ENCODE data around the gene ITIH3. TPM values are rescaled to one million over a fixed set of nuclear protein-coding genes. Genes with fewer than 3 reads are reported as not detected.

ITIH3 gene
- total and polyA plus RNA-seq, 9 donors = 0.23 to 14.2 (median 1.8) TPM

- Histone ChIP-seq H3K27me3 (no peaks in the 10 kb centered on the region), H3K27ac (no peak overlapping the region), H3K4me1 (ENCODE audit: insufficient read depth) (no peaks in the 10 kb centered on the region), H3K4me3 (no peak overlapping the region), H3K36me3 (no peaks in the 10 kb centered on the region), H3K9me3 (no peaks in the 10 kb centered on the region)
- DNase-seq = no peak
- intact Hi-C loops (cut with DNase I) = no loop called here
- TF ChIP-seq EP300 (IDR thresholded peaks at IDR 0.05) (no peak), POLR2A (IDR thresholded peaks at IDR 0.05) (no peak)
- TF ChIP-seq, protein P1, sequence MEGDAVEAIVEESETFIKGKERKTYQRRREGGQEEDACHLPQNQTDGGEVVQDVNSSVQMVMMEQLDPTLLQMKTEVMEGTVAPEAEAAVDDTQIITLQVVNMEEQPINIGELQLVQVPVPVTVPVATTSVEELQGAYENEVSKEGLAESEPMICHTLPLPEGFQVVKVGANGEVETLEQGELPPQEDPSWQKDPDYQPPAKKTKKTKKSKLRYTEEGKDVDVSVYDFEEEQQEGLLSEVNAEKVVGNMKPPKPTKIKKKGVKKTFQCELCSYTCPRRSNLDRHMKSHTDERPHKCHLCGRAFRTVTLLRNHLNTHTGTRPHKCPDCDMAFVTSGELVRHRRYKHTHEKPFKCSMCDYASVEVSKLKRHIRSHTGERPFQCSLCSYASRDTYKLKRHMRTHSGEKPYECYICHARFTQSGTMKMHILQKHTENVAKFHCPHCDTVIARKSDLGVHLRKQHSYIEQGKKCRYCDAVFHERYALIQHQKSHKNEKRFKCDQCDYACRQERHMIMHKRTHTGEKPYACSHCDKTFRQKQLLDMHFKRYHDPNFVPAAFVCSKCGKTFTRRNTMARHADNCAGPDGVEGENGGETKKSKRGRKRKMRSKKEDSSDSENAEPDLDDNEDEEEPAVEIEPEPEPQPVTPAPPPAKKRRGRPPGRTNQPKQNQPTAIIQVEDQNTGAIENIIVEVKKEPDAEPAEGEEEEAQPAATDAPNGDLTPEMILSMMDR (IDR thresholded peaks at IDR 0.05) = no peak
- 67 to 76% (median 69%) methylated on average over 12 of the region's 12 CpGs for WGBS, 3 donors
Observed at GRCh38 chr3:52841981-52842340, 47.4 kb downstream of the ITIH3 start.

DNA sequence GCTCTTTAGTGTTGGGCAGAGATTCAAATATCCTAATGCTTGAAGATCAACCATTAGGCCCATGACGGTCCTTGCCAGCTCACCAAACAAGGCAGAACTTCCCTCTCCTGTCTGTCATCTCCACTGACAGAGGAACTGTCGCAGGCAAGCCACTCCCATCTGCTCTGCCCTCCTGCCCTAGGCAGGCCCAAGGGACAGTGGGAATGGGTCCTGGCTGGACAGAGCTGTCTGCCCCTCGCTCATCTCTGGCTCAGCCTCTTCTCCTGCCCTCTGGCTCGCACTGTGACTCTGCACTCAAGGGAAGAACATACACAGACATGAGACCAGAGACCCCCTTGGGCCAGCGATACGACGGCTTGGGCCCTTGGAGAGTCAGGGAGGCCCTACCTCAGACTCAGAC lies 47.8 kb downstream of the ITIH3 start:
- TF ChIP-seq, protein P1 (IDR thresholded peaks at IDR 0.05) = no peak
- TF ChIP-seq POLR2A (IDR thresholded peaks at IDR 0.05) = no peak
- no peak for TF ChIP-seq EP300 (IDR thresholded peaks at IDR 0.05)
- intact Hi-C loops (cut with DNase I) = no loop called here
- H3K9me3 ChIP-seq = no peaks in the 10 kb centered on the region
- no peak for DNase-seq
- no peaks in the 10 kb centered on the region for H3K4me1 ChIP-seq (ENCODE audit: insufficient read depth)
- H3K36me3 ChIP-seq = no peaks in the 10 kb centered on the region
- no peak overlapping the region for H3K27ac ChIP-seq
- H3K27me3 ChIP-seq = no peaks in the 10 kb centered on the region
- WGBS, 3 donors = 69 to 72% (median 70%) methylated on average over 7 of the region's 7 CpGs
- no peak overlapping the region for H3K4me3 ChIP-seq

- no peak for DNase-seq
- Histone ChIP-seq H3K4me1 (ENCODE audit: insufficient read depth) (no peaks in the 10 kb centered on the region), H3K27ac (no peak overlapping the region), H3K27me3 (no peaks in the 10 kb centered on the region), H3K36me3 (no peaks in the 10 kb centered on the region), H3K9me3 (no peaks in the 10 kb centered on the region), H3K4me3 (no peak overlapping the region)
- WGBS, 3 donors = 76 to 81% (median 79%) methylated on average over 20 of the region's 20 CpGs
- intact Hi-C loops (cut with DNase I) = no loop called here
- TF ChIP-seq, protein P1 (IDR thresholded peaks at IDR 0.05) = no peak
- TF ChIP-seq POLR2A (IDR thresholded peaks at IDR 0.05) = no peak
- no peak for TF ChIP-seq EP300 (IDR thresholded peaks at IDR 0.05)
Observed at GRCh38 chr3:52843108-52843865, 48.7 kb downstream of the ITIH3 start.

DNA sequence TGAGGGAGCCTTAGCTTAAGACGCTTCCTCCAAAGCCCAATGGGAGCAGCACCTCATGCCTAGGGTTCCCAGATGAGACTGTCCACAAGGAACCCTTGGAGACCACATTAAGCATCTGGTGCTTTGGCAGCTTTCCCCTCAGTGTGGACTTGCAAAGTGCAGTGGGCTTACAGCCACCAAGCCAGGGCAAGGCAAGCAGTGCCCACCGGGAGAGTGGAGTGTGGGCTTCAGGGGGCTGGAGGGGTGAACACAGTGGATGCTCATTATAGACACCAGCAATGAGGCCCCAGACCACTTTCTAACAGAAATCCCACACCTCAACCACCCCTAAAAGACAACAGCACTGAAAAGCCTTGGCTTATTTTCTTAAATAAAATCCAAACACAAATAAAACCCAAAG lies 49.3 kb downstream of the ITIH3 start:
- no peaks in the 10 kb centered on the region for H3K9me3 ChIP-seq
- H3K4me3 ChIP-seq = no peak overlapping the region
- TF ChIP-seq EP300 (IDR thresholded peaks at IDR 0.05) (no peak), POLR2A (IDR thresholded peaks at IDR 0.05) (no peak)
- TF ChIP-seq, protein P1 (IDR thresholded peaks at IDR 0.05) = no peak
- no peaks in the 10 kb centered on the region for H3K36me3 ChIP-seq
- no peaks in the 10 kb centered on the region for H3K27me3 ChIP-seq
- WGBS, 3 donors = 82 to 91% (median 84%) methylated on average over 2 of the region's 2 CpGs
- intact Hi-C loops (cut with DNase I) = no loop called here
- no peak for DNase-seq
- H3K4me1 ChIP-seq (ENCODE audit: insufficient read depth) = no peaks in the 10 kb centered on the region
- H3K27ac ChIP-seq = no peak overlapping the region

Data from ovary (tissue), 9 donors.